Measurements from ENCODE around the gene YY1.

YY1 gene

DNA sequence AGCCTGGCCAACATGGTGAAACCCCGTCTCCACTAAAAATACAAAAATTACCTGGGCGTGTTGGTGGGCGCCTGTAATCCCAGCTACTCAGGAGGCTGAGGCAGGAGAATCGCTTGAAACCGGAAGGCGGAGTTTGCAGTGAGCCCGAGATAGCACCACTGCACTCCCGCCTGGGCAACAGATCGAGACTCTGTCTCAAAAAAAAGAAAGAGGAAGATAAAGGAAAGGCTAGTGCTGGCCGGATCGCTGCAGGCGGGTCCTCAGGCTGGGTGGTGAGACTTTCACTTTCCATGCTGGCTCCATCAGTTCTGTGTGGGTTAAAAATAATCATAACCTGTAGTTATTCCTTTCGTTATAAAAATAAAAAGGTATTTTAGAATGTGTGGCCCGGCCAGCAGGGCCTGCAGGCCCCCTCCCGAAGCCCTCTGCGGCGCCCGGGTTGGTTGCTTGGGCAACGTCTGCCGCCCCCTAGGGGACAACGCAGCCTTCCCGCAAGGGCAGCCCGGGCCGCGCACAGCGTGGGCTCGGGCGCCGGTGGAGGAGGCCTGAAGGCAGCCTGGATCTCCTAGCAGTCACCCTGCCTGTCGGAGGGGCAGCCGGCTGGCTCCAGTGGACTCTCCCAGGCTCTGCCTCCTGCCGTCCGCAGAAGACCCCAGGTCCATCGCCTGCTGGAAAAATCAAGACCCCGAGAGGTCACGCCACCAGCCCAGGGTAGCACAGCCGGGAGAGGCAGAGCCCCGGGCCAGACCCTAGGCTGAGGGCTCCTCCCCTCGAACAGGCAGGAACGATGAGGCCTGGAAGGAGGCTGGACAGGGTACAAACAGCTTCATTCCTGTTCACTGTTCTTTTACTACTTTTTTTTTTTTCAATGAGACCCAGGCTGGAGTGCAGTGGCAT is 79.2 kb downstream of the YY1 start:
- peak; percentile 36 for DNase-seq

DNA sequence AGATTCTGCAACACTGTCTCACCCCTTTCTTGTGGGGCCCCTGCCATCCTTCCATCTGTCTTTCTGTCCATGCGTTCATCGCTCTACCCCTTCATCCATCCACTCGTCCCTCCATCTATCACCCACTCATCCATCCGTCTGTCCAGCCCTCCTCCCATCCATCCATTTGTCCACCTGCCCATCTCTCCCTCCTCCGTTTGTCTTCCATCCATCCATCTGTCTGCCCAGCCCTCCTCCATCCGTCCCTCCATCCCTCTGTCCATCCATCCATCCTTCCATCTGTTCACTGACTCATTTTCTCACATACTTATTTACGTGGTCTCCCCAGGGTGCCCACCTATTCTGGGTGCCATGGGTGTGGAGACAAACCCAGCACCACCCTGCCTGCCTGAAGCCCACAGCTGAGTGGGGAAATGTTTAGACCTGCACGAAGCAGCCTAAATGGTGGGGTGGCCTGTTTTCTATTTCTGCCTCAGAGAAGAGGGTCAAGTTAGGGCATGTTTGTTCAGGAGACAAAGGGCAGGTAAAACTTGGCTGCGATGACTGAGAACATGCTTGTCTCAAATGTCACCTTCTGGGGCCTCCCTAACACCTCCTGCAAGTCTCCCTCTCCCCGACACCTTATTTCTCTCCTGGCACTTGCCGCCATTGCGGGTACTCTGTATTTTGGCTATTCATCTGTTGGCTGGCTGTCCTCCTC is 81.4 kb downstream of the YY1 start:
- no peak for DNase-seq

DNA sequence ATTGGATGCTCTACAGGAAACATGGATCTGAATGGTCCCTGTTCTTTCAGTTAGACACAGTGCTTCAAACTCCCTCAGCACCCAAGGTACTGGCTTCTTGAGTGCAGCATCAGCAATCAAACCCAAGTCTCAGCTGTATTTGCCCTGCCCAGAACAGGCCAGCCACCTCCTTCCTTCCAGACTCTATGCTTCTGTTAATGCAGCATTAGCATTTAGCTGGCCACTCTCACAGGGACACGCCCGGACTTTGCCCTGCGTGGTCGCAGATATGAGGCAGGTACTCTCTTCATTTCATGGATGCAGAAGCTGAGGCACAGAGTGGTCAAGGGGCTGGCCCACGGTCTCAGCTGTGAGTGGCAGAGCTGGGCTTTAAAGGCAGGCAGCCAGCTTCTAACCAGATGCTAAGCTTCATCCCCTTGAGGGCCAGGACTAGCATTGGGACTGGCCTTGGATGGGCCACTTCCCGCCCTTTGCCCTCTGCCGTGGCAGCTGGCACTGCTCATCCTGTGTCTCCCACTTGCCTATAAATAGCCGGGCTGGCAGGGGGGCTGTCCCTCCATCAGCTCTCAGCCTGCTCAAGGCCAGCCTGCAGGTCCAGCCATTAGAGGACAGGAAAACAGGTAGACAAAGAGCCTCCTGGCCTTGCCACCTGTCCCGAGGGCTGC is 82.7 kb downstream of the YY1 start:
- DNase-seq = no peak

DNA sequence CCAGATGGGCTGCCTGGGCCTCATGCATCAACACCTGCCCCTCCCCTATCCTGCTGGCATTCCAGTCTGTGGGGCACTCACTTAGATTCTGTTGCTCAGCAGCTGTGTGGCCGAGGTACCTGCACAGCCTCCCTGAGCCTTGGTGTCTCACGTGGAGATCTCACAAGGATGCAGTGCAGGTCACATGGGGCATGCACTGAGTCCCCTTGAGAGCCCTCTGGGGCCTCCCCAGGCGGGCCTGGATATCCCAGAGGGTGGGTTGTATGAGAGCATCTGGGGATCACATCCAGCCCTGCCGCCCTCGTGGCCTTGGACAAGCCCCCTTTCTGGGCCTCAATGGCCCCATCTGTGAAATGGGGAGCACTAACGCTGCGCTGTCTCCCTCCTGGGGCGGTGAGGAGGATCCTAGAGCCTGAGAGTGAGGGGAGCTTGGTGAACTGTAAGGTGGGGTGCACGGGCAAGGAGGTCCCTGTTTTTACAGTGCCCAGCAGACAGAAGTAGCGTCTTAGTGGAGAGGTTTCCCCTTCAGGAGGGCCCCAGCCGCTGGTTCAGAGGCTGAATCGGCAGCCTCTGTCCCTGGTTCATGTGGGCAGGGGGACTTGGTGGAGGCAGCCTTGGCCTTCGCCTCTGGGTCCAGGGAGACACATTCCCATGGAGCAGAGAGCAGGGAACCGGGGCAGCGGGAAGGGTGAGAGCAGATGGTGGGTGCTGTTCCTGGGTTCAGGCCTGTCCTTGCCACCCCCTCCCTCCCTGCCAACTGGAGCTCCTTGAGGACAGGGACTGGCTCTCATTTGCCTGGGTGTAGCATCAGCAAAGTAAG is 83.4 kb downstream of the YY1 start:
- DNase-seq = no peak

DNA sequence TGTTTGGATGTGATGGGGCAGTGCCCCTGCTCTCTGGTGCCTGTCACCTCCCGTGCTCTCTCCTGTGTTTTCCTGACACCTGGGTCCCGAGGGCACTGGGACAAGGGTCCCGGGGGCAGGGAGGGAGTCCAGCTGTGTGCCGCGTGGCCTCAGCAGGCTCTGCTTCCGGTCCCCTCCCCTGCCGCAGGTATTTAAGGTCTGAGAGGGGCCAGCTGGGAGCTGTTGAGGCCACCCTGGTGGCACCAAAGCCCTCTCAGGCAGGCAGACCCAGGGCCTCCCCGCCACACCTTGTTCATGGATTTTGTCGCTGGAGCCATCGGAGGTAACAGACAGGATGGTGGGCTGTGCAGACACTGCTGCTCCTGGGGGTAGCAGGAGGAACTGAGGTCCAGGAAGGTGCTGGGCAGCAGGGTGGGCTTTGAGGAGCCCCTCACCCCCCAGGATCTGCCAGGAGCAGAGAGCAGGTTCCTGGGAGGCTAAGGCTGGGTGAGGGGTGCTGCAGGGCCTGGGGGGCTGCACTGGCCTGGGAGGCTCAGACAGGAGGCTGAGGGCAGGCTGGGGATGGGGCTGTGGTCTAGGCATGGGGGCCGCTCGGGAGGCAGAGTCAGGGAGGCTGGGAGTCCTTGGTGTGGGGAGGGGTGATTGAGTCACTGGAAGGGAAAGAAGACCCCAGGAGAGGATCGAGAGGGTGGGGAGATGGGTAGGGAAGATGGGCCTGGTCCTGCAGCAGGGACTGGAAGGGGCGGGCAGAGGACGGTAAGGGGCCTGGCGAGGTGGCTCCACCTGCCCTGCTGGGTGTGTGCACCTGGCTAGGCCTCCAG is 84.4 kb downstream of the YY1 start, which contains the start of gene SLC25A47:
TSS of gene SLC25A47 (plus strand) at position 219 of the 821 bp plus-strand sequence. CDS start at position 295, 76 bp downstream.
- no peak for DNase-seq

DNA sequence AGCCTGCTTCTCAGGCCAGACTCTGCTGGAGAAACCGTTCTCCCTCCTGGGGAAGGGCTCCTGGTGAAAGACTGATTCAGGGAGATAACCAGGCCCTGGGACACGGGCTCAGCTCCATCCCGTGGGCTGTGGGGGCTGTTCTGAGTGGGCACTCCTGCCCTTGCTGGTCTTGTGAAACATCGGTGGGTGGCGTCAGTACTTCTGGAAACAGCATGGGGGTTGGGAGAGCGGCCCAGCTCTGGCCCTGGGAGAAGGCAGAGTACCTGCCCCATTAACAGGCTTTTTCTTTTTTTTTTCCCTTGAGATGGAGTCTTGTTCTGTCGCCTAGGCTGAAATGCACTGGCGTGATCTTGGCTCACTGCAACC is 85.0 kb downstream of the YY1 start:
- no peak for DNase-seq

DNA sequence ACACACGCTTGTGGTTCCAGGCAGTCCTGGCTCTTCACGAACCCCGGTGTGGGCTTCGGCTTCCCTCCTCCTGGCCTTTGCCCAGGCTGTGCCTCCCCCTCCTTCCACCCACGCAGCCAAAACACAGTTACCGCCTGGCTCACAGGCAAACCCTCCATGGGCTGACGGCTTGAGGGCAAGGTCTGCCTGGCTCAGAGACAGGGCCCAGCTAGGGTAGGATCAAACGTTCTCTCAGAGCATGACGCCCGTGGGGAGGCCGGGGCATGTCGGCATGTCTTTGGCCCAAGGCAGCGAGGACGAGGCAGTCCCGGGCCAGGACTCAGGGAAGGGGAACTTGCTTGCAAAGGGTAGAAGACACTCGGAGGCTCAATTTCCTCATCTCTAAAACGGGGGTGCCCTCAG is 86.3 kb downstream of the YY1 start:
- no peak for DNase-seq

DNA sequence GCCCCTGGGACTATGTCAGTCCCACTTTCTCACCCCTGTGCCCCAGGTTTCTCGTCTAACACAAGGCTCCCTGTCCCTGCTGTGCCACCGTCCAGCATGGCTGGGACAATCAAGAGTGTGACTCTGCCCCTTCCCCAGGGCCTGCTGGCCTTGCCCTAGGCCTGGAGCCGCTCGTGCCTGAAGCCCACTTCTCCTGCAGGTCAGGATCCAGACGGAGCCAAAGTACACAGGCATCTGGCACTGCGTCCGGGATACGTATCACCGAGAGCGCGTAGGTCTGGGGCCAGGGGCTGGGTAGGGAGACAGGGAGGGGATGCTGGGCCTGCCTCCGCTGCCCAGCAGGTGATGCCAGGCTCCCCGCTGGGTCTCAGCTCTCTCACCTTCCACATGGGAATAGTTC is 87.0 kb downstream of the YY1 start:
- DNase-seq = no peak

DNA sequence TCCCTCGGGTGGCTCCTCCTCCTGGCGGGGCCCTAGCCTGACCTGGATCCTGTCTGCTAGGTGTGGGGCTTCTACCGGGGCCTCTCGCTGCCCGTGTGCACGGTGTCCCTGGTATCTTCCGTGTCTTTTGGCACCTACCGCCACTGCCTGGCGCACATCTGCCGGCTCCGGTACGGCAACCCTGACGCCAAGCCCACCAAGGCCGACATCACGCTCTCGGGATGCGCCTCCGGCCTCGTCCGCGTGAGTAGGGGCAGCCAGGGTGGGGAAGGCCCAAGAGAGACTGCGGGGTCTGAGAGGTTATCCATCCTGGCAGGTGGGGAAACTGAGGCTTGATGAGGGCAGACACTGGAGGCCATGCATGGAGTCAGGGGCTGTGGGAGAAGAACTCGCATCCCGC is 88.2 kb downstream of the YY1 start:
- DNase-seq = no peak

DNA sequence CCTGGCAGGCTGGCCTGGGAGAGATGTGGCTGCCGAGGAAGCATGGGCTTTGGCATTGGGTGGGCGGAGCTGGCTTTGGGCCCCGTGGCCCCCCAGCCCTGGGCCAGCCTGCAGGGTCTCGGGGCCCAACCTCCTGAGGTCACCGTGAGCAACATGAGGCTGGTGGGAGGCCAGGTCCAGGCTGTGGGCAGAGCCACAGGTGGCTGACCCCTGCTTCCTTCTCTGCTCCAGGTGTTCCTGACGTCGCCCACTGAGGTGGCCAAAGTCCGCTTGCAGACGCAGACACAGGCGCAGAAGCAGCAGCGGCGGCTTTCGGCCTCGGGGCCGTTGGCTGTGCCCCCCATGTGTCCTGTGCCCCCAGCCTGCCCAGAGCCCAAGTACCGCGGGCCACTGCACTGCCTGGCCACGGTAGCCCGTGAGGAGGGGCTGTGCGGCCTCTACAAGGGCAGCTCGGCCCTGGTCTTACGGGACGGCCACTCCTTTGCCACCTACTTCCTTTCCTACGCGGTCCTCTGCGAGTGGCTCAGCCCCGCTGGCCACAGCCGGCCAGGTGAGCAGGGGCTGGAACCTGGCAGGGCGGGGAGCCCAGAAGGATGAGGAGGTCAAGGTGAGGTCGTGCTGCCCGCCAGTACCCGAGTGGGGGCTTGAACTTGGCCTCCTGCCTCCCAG is 89.7 kb downstream of the YY1 start:
- DNase-seq = no peak

DNA sequence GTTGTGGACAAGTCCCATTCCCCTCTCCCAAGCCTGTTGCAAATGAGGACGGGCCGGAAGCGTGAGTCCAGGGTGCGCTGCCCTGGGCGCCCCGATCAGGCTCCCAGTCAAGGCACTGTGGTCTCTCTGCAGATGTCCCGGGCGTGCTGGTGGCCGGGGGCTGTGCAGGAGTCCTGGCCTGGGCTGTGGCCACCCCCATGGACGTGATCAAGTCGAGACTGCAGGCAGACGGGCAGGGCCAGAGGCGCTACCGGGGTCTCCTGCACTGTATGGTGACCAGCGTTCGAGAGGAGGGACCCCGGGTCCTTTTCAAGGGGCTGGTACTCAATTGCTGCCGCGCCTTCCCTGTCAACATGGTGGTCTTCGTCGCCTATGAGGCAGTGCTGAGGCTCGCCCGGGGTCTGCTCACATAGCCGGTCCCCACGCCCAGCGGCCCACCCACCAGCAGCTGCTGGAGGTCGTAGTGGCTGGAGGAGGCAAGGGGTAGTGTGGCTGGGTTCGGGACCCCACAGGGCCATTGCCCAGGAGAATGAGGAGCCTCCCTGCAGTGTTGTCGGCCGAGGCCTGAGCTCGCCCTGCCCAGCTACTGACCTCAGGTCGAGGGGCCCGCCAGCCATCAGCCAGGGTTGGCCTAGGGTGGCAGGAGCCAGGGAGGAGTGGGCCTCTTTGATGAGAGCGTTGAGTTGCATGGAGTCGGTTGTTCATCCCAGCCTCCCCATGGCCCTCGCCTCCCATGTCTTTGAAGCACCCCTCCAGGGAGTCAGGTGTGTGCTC is 90.5 kb downstream of the YY1 start:
- DNase-seq = no peak

DNA sequence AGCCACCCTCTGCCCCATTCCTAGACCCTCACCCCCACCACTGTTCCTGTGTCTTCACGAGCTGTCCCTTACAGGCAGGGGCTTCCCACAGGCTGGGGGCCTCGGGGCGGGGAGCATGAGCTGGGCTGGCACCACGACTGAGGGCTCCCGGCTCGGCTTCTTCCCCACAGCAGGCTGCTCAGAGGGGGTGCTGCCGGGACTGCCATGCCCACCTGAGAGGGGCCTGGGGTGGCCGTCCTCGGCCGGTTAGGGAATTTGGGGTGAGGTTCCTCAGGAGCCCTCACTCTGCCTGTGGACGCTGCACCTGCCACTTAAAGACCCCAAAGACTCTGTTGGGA is 91.0 kb downstream of the YY1 start:
- DNase-seq = no peak

DNA sequence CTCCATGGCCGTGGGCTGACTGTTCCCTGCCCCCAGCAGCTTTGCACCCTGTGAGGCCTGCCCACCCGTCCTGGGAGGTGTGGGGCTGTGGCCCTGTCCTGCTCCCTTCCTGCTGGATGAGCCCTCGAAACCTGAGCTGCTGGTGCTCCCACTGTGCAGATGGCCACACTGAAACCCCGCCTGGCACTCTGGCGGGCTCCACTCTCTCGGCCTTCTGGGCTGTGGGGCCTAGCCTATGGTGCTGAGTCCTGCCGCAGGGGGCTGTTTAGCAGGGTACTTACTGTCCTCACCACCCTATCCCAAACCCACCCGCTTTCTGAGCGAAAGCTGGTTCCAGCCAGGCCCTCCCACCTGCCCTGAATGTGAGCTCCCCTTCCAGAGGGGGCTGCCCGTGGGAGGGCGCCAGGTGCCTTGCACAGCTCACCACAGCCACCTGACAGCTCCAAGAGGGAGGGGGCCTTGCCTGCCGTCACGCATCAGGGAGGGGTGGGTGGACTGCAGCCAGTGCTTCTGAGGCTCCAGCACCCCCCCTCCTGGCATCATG is 91.5 kb downstream of the YY1 start:
- DNase-seq = no peak

DNA sequence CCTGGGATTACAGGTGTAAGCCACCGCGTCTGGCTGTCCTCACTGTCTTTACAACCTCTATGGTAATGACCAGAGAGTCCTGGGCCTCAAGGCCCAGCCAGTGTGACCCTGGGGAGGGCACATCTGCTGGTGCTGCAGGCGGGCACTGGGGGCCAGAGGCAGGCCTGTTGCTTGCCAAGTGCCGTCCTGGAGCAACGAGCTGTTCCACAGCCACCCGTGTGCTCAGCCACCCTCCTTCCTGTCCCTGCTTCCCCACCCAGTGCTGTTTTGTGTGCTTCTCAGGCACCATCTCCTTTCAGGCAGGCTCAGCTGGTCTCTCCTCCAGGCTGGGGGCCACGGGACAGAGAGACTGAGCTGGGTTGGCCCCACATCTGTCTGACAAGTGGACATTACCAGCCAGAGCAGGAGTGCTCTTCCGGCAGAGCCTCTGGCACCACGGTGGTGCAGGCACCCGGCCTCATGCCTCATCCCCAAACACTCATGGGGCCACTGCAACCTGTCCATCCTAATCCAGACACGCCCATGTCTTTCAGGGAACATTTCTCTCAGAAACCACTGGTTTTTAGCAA is 93.2 kb downstream of the YY1 start:
- DNase-seq = no peak
